ENCODE measurements around the gene LMO7.

DNA sequence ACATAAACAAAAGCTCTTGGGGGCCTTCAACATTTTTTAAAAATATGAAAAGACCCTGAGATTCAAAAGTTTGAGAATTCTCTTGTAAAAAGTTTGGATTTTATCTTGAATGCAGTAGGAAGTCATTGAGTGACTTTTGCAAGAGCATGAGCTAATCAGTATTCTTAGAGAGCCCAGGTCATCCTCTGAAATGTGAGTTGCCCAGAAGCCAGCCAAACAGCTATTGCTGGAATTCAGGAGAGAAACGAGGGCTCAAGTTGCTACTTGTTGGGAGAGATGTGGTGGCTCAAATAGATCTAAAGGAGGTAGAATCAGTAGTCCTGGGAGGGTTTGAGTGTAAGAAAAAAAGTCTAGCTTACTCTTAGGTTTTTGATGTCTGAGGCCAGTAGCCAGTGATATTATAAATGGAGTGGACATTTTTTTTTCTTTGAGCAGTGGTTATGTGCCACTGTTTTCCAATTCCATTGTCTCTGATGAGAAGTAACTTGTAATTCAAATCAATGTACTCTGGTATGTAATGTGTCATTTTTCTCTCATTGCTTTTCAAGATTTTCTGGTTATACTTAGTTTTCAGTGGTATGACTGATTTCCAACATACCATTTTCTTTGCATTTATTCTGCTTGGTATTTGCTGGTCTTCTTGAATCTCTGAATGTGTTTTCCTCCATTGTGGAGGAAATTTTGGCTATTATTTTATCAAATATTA, 30.7 kb downstream of the LMO7 start:
- TF ChIP-seq, protein P1, sequence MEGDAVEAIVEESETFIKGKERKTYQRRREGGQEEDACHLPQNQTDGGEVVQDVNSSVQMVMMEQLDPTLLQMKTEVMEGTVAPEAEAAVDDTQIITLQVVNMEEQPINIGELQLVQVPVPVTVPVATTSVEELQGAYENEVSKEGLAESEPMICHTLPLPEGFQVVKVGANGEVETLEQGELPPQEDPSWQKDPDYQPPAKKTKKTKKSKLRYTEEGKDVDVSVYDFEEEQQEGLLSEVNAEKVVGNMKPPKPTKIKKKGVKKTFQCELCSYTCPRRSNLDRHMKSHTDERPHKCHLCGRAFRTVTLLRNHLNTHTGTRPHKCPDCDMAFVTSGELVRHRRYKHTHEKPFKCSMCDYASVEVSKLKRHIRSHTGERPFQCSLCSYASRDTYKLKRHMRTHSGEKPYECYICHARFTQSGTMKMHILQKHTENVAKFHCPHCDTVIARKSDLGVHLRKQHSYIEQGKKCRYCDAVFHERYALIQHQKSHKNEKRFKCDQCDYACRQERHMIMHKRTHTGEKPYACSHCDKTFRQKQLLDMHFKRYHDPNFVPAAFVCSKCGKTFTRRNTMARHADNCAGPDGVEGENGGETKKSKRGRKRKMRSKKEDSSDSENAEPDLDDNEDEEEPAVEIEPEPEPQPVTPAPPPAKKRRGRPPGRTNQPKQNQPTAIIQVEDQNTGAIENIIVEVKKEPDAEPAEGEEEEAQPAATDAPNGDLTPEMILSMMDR (IDR thresholded peaks at IDR 0.05) = no peak
- TF ChIP-seq POLR2AphosphoS5 (IDR thresholded peaks at IDR 0.05; ENCODE audit: low read depth, low read length) = no peak
- TF ChIP-seq, protein P2, sequence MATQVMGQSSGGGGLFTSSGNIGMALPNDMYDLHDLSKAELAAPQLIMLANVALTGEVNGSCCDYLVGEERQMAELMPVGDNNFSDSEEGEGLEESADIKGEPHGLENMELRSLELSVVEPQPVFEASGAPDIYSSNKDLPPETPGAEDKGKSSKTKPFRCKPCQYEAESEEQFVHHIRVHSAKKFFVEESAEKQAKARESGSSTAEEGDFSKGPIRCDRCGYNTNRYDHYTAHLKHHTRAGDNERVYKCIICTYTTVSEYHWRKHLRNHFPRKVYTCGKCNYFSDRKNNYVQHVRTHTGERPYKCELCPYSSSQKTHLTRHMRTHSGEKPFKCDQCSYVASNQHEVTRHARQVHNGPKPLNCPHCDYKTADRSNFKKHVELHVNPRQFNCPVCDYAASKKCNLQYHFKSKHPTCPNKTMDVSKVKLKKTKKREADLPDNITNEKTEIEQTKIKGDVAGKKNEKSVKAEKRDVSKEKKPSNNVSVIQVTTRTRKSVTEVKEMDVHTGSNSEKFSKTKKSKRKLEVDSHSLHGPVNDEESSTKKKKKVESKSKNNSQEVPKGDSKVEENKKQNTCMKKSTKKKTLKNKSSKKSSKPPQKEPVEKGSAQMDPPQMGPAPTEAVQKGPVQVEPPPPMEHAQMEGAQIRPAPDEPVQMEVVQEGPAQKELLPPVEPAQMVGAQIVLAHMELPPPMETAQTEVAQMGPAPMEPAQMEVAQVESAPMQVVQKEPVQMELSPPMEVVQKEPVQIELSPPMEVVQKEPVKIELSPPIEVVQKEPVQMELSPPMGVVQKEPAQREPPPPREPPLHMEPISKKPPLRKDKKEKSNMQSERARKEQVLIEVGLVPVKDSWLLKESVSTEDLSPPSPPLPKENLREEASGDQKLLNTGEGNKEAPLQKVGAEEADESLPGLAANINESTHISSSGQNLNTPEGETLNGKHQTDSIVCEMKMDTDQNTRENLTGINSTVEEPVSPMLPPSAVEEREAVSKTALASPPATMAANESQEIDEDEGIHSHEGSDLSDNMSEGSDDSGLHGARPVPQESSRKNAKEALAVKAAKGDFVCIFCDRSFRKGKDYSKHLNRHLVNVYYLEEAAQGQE (IDR thresholded peaks at IDR 0.05; ENCODE audit: insufficient read depth in 1 of 2, low read depth in 2 of 2, low read length in 1 of 2) = no peak

All from Panc1 (cell line).